DMS79 treated with DMSO at 0.1 percent for 48 hours (cell line): ENCODE results near the gene PROSER3.

ENCODE experiments used
- DNase-seq: peaks from one replicate; lab custom pipeline; 2025; lab: John Stamatoyannopoulos, UW

PROSER3 gene

DNA sequence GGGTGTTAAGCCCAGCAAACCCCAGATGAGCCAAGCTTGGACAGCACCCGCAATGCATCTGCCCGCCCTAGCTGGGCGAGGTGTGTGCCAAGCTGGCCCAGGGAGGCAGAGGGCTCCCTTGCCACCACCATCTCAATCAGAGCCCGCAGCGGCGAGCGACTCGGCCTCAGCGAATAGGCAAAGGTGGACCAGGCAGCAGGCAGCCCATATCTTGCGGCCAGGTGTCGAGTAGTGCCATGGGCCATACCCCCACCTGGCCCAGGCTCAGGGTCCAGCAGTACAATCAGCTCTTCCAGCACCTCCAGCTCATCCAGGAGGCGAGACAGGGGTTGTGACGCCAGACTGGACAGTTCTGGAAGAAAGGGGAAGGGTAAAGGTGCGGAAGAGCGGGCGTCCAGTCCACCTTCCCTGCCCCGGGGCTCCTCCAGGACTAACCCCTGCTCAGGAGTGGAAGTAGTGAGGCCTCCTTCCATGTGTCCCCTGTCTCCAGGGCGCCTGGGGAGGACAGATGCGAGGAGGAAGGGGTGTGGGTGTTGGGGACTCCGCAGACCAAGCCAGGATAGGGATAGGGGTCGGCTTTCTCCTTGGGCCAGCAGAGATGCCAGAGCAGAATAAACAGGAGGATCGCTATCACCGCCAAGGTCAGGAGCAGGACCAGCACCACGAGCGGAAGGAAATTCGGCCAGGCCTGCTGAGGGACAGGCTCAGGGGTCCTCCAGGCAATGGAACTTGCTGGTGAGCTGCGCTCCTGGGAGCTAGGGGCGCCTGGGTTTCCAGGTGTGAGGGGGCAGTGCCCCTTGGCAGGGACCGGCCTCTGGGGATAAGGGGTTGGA lies 18.5 kb upstream of the PROSER3 start:
- no peak for DNase-seq

DNA sequence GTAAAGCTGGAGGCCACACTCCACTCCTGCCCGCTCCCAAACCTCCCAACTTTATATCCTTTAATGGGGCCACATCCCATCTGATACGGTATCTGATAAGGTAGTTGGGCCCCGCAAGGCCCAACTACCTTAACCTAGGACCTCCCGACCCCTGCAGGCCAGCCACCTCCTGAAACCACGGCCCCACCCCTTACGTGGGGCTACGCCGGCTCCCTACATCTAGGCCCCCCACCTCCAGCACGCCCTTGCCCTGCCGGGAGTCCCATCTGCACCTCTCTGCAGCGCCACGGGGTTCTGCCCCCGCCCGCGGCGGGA lies 17.9 kb upstream of the PROSER3 start:
- no peak for DNase-seq

DNA sequence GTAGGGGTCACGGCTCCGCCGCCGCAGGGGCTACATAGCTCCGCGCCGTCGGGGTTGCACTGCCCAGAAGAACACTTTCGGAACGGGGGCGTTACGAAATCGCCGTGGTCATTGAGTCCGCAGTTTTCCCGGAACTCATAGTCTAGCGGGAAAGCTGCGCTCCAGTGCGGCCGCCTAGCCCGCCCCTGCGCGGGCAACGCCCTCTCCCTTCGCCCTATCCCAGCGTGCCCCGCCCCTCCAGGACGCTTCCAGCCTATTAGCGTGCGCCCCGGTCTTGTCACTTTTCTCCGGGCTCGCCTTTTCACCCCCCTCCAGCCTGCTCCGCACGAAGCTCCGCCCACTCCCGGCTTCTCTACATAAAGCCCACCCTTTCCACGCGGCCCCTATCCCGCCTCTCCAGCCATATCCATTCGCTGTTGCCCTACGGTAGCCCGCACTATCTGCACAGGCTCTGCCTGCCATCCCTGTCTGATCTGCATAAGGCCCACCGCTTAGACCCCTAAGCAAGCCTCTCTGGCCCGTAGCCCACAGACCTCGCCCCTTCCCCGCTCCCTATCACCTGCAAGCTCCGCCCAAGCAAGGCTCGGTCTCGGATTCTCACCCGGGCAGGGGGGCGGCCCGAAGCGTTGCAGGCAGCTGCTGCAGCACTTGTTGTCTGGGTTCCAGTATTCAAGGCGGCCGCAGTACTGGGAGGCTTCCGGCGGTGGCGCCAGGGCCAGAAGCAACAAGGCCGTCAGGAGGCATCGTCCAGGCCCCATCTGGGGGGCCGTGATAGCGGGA lies 17.4 kb upstream of the PROSER3 start:
- peak; percentile 97 for DNase-seq

DNA sequence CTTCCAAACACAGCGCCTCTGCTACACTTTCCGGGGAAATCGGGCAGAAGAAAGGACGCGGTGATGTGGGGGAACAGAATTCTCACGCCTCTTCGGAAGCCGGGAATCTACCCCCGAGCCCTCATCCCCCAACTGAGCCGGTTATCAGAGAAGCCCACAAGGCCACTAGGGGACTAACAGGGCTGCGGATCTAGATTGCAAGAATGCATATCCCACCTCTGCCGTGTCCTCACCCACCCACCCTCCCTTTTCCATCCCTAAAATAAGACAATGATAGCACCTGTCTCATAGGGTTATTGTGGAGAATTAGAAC lies 16.8 kb upstream of the PROSER3 start:
- DNase-seq = no peak

DNA sequence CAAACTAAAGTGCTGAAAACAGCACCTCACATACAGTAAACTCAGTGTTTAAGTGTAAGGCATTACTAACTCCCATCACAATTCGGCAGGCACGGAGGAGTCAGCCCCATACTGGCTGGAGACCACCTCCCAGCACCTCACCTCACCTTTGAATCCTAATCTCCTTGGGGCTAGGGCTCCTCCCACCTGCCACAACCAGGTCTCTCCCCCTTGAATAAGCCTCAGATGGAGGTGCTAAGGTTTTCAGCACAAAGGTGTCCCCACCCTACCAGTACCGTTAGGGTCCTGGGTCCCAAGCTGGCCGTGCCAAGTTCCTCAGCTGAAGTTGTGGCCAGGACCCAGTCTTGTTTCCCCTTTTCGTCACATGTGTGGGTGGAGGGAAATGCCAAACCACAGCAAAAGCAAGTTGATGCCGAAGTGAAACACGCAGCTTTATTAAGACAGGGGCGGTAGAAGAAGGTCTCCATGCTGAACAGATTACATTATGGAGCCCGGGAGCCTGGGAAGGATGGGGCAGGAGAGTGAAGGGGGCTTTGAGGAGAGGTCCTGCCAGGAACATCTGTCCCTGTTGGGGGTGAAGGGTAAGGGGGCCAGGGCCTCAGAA lies 15.8 kb upstream of the PROSER3 start, which contains the start of gene IGFLR1:
IGFLR1 (minus strand) TSS at position 332 of the 604 bp plus-strand sequence. CDS start 1,272 bp downstream, outside the sequence.
- no peak for DNase-seq

DNA sequence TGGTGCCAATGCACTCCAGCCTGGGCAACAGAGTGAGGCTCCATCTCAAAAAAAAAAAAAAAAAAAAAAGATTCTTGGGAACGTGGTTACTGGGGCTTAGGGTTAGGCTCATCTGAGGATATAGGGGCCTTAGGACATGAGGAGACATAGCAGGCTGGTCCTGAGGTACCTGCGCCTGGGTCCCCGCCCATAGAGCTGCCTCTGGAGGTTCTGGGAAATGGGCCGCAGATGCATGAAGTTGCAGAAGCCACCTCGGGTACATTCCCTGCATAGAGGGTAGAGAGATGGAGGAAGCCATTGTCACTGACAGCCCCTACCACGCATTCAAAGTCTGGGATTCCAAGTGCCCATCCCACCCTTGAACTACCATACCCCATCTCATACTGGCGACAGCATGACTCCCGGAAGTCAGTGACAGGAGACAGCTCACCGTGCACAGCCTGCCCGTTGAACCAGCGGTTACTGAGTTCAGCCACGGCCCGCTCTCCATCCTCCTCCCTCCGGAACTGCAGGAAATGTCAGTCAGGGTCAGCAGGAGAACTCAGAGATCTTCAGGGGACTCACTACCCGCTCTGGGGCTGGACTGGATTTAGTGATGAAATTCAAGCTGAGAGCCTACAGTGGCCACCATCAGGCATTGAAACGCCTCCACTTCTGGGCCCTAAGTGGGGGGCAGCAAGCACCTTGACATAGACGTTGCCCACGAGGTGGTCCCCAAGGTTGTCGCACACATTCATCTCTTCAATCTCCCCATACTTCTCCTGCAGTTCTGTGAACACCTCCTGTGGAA lies 14.1 kb upstream of the PROSER3 start:
- no peak for DNase-seq

DNA sequence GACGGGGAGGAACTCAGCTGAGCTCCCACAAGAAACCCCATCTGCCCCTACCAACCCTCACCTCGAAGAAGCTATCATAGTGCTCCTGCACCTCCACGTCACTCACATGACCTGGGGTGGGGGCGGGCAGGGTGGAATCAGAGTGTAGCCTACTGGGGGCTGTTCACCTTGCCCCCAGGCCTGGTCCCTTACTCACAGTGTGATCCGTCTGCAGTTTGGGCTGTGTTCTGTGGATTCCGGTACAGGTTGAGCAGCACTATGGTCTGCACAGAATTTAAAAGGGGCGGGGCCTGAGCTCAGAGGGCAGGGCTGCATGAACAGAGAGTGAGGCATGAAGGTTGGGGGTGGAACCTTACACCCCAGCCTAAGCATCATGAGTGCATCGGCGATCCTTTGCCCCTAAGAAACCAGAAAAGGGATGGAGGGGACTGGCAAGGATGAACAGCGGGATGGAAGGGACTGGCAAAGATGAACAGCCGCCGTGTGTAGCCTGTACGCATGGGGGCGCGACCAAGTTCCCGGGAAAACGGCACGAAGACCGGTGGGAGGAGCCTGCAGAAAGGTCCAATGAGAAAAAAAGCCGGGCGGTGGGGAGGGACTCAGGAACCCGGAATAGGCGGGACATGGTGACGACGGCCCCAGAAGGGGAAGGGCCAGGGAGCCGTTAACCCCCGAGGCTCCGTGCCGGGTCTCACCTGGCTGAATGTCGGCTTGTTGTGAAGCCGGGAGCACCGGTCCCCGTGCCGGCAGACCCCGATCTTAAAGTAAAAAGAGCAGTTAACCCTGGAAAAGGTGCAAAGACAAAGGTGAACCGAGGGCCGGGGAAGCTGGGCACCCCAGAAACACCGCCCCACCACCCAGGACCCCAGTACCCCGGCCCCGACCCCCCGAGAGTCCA lies 13.3 kb upstream of the PROSER3 start:
- DNase-seq = peak; percentile 92

DNA sequence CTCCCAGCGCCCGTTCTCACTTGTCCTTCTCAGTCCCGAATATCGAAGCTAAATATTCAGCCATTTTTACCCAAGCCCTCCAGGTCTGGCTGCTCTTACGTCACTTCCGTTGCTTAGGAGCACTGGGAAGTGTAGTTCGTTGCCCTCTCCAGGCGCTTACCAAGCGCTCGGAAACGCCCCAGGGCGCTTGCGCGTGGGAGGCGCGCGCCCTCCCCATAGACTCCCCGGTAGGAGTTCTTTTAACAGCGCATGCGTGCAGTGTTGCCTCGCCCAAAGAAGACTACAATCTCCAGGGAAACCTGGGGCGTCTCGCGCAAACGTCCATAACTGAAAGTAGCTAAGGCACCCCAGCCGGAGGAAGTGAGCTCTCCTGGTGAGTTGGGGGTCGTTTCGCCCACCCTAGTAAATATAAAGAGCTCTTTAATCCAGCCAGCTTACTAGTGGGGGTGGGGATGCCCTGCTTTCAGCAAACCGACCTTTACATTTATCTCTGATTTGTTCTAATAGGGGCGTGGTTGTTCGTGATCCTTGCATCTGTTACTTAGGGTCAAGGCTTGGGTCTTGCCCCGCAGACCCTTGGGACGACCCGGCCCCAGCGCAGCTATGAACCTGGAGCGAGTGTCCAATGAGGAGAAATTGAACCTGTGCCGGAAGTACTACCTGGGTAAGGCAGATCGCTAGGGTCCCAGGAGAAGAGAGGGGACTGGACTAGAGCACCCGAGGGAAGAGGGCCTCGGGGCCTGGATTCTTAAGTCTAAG lies 12.5 kb upstream of the PROSER3 start, which contains the start of the genes PSENEN and U2AF1L4:
PSENEN (plus strand) TSS at position 324 of the 759 bp plus-strand sequence; CDS start at position 604, 280 bp downstream.
U2AF1L4 (minus strand) TSS at position 91 of the 759 bp plus-strand sequence; CDS start at position 64, 27 bp downstream.
- peak; percentile 96 for DNase-seq

DNA sequence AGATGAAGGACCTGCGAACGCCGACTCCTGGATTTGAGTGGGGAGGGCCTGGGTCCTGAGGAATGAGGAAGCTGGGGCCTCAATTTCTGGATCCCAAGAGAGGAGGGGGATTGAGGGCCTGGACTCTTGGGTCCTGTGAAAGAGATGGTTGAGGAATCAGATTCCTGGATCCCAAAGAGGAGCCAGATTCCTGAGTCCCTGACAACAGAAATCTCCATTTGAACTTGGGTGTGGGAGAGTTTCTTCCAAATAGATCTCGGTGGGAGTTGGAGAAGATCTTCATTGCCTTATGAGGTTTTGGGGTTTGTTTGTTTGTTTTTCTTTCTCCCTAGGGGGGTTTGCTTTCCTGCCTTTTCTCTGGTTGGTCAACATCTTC lies 11.9 kb upstream of the PROSER3 start:
- no peak for DNase-seq

DNA sequence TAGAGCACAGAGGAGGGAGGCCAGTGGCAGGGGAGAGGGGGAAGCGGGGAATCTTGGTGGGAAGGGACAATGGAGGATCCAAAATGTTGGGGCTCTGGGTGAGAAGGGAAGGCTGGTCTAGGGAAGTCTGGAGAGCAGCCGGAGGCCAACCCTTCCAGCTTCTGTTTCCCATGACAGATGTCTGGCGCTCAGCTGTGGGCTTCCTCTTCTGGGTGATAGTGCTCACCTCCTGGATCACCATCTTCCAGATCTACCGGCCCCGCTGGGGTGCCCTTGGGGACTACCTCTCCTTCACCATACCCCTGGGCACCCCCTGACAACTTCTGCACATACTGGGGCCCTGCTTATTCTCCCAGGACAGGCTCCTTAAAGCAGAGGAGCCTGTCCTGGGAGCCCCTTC lies 11.4 kb upstream of the PROSER3 start:
- DNase-seq = no peak

DNA sequence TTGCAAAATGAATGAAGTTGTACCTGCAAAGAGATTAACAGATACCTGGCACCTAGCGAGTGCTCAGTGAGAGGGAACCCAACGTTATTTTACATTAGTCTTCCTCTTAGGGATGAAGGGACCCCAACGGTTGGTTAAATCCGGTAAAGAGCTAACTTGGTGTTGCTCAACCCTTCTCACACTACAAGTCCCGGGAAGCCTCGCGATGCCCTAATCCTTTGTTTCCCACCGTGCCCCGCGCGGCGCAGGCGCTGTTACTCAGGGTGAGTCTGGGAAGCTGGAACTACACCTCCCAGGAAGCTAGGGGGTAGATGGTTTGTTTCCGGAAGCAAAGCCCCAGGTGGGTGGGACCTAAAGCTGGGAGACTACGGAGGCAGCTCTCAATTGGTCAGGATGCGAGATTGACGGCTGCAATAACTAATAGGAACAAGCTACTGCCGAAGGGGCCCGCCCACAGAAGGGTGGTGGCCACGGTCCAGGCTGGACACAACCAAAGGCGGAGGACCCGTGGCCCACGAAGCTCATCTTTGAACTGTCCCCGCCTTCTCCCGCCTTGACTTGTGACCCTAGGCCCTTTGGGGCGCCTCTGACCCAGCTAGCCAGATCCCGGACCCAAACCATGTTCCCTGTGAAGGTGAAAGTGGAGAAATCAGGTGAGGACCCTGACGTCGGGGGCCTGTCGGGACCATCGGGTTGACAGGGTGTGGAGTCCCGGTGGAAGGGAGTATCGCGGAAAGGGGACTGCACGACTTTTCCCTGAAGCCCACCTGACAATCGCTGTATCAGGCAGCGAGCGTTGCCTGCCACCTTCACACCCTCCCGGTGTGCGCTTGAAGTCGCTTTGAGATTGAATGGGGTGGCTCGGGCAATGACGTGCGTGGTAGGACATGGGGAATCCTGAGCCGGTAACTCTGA lies 9.6 kb upstream of the PROSER3 start, which contains the start of gene LIN37:
LIN37 (plus strand) TSS at position 471 of the 915 bp plus-strand sequence; CDS start at position 620, 149 bp downstream.
- peak; percentile 98 for DNase-seq

DNA sequence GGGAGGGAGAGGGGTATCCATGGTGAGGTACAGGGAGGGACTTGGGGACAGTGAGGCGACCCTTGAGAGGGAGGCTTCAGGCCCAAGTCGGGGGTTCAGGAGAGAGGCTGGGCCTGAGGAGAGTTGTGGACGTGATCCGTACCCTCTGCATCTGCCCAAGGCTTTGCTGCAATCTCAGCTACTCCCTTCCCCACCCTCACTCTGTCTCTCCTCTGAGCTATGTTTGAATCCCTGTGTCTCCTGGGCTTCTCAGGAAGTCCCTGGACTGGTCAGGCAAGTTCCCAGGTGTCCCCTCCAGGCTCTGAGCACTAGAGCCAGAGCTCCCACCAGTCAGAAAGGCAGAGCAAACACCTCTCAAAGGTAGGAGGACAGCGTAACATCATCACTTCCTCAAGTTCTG lies 7.8 kb upstream of the PROSER3 start:
- no peak for DNase-seq

DNA sequence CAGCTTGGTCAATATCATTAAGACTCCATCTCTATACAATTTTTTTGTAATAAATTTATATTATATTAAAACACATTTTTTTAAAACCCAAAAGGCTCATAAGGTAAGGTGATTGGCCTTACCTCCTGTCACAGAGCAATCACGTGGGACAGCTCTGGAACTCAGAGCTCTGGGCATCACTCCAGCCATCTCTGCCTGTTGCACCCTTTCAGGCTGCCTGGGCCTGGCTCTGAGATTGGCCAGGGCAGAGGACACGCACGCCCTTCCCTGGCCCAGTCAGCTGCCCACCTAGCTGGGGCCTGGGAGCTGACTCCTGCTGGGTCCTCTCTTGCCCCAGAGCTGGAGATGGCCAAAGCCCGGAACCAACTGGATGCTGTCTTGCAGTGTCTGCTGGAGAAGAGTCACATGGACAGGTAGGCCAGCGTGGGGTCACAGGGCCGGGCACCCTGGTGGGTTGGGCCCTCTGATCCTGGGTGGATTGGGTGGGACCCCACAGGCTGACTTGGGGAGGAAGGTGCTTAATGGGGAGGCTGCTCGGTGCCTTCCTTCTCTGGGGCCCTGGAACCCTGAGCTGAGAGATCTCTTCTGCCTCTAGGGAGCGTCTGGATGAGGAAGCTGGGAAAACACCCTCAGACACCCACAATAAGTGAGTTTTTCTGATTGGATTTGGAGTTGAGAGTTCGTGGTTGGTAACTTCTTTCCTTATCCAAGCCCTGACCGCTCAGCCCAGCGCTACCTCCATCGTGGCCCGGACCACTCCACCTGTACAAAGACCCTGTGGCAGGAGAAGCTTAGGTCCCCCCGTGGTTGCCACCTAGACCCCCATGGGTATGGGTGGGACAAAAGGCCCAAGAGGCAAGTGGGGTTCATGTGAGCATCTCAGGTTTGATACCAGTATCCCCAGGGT lies 5.9 kb upstream of the PROSER3 start:
- DNase-seq = no peak

DNA sequence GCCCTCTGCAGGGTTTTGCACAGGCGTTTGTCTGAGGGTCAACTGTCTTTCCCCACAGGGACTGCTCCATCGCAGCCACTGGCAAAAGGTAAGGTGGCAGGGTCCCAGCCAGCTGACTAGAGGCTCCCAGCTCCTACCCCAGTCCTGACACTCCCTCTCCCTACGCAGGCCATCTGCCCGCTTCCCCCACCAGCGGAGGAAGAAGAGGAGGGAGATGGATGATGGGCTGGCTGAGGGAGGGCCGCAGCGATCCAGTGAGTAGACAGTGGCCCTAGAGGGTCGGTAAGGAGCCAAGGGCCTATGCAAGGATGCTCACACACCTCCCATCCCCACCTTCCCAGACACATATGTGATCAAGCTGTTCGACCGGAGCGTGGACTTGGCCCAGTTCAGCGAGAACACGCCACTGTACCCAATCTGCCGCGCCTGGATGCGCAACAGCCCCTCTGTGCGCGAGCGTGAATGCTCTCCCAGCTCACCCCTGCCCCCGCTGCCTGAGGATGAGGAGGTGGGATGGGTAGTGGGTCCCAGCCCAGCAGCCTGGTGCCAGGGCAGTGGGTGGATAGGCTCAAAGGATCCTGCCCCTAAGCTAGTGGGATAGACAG lies 5.1 kb upstream of the PROSER3 start:
- no peak for DNase-seq

DNA sequence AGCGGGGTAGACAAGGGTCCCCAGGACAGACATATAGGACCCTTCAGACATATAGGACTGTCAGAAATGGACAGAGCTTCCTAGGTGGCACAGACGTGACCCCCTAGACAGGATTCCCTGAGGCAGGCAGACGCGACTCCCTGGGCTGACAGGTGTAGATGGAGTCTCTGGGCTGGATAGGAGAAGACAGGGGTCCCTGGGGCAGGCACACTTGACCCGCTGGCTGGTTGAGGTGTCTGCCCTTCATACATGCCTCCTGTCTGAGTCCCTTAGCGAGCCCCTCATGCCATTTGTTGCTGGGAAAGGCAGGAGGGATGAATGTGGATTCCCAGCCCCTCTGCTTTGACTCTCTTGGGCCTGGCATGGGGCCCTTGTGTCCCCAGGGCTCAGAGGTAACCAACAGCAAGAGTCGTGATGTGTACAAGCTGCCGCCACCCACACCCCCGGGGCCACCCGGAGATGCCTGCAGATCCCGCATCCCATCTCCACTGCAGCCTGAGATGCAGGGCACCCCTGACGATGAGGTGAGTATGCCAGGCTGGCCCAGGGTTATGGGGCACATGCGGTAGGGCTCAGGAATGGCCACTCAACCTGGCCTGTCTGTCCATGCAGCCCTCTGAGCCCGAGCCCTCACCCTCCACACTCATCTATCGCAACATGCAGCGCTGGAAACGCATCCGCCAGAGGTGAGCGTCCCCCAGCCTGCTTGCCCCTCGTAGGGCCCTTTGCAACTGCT lies 4.2 kb upstream of the PROSER3 start:
- no peak for DNase-seq

DNA sequence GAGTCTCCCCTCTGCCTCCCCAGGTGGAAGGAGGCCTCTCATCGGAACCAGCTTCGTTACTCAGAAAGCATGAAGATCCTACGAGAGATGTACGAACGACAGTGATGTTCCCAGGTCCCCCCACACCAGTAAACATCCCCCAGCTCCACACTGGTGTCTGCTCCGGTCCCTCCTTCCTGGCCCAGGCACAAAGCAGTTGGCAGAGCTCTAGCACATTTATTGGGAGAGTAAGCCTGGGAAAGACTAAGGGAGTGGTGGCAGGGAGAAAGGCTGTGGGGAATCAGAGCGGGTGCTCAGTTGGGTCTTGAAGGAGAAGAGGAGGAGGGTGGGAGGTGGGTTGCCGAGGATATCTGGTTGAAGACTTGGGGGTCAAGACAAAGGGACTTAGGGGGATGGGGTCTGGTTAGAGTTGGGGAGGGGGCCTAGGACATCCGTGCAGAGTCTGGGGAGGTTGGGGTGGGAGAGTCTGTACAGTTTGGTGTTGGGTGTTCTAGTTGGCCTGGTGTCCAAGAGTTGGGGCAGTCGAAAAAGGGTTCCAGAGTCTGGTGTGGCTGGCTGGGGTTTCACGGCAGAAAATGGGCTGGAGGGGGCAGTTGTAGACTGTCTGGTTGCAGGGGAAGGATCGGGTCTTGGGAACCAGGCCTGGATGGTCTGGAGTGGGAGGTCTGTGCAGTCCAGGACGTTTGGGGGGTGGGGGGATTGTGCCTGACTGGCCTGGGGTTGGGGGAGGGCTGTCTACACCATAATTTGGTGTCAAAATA lies 3.4 kb upstream of the PROSER3 start:
- DNase-seq = no peak
